GM12801 (cell line): ENCODE results near the gene PGK2.

ENCODE experiments used
- CTCF ChIP-seq: IDR thresholded peaks from one replicate; pipeline ENCODE4 v1.5.1; 2011; ENCODE audit warnings: control low read depth; ENCODE audit not compliant: insufficient read length; ENCODE audit errors: extremely low read depth

PGK2 gene

GRCh38 chr6:49805246-49805645 lies 18.2 kb upstream of the PGK2 start:
- TF ChIP-seq CTCF: no peak

- TF ChIP-seq CTCF: no peak
Measured at GRCh38 chr6:49801525-49801924, 14.4 kb upstream of the PGK2 start.

- TF ChIP-seq CTCF: no peak
Measured at GRCh38 chr6:49799090-49799489, 12.0 kb upstream of the PGK2 start.

GRCh38 chr6:49790341-49790740 lies 3.3 kb upstream of the PGK2 start:
- no peak for TF ChIP-seq CTCF

GRCh38 chr6:49784272-49784671 lies 2.8 kb downstream of the PGK2 start:
- no peak for TF ChIP-seq CTCF

GRCh38 chr6:49782725-49783124 lies 4.4 kb downstream of the PGK2 start:
- TF ChIP-seq CTCF: no peak

- TF ChIP-seq CTCF: no peak
Measured at GRCh38 chr6:49782293-49782692, 4.8 kb downstream of the PGK2 start.

GRCh38 chr6:49776444-49776843 lies 10.6 kb downstream of the PGK2 start:
- TF ChIP-seq CTCF: no peak
